Measurements from ENCODE around the gene IKZF4. TPM values are rescaled to one million over a fixed set of nuclear protein-coding genes. Genes with fewer than 3 reads are reported as not detected.

The IKZF4 gene
- total RNA-seq, 1 experiment from 2014 or later: 2.8 TPM

- no peak overlapping the region for H3K9ac ChIP-seq (ENCODE audit: low read length)
- no peaks in the 10 kb centered on the region for H3K27me3 ChIP-seq (ENCODE audit: low read length)
- TF ChIP-seq EZH2phosphoT487 (IDR thresholded peaks at IDR 0.05; ENCODE audit: borderline replicate concordance, low read length) (no peak), EZH2 (IDR thresholded peaks at IDR 0.05; ENCODE audit: low read length, unreplicated experiment) (no peak)
- TF ChIP-seq, protein P1, sequence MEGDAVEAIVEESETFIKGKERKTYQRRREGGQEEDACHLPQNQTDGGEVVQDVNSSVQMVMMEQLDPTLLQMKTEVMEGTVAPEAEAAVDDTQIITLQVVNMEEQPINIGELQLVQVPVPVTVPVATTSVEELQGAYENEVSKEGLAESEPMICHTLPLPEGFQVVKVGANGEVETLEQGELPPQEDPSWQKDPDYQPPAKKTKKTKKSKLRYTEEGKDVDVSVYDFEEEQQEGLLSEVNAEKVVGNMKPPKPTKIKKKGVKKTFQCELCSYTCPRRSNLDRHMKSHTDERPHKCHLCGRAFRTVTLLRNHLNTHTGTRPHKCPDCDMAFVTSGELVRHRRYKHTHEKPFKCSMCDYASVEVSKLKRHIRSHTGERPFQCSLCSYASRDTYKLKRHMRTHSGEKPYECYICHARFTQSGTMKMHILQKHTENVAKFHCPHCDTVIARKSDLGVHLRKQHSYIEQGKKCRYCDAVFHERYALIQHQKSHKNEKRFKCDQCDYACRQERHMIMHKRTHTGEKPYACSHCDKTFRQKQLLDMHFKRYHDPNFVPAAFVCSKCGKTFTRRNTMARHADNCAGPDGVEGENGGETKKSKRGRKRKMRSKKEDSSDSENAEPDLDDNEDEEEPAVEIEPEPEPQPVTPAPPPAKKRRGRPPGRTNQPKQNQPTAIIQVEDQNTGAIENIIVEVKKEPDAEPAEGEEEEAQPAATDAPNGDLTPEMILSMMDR (conservative IDR thresholded peaks at IDR 0.05; ENCODE audit: low read depth, low read length): no peak
- peaks cover 5% of the 10 kb centered on the region; the same call in 1 of the 2 replicates for H3K4me1 ChIP-seq (ENCODE audit: insufficient read depth, low read length)
- no peaks in the 10 kb centered on the region for H3K9me2 ChIP-seq (replicated peaks; ENCODE audit: low read length)
- H3F3A ChIP-seq (ENCODE audit: low read length, unreplicated experiment): no peaks in the 10 kb centered on the region
- intact Hi-C loops (cut with micrococcal nuclease): no loop called here
- no peak for DNase-seq
- ChIA-PET CTCF (interaction anchor here (0.6 kb wide), 1 partner anchor 19 kb away, joined by 4 read pairs; no protein-coding TSS in a partner anchor), POLR2A (ENCODE audit: unreplicated experiment) (no interaction called here)
- H3K4me3 ChIP-seq (ENCODE audit: low read length): no peak overlapping the region
- no peak overlapping the region for H3K4me2 ChIP-seq (ENCODE audit: low read length)
- no peak overlapping the region for H2AFZ ChIP-seq (ENCODE audit: low read length)
- H3K27ac ChIP-seq (ENCODE audit: low read length): no peak overlapping the region
- H3K79me2 ChIP-seq (ENCODE audit: low read length): peaks cover 11% of the 10 kb centered on the region
- H3K36me3 ChIP-seq (ENCODE audit: low read depth, low read length): peaks cover 24% of the 10 kb centered on the region; the same call in 1 of the 2 replicates
- no peaks in the 10 kb centered on the region for H3K9me3 ChIP-seq (ENCODE audit: low read length)
- BruUV-seq (replicated peaks): TSS peak; percentile 17
- ATAC-seq: no peak
- no peaks in the 10 kb centered on the region for H4K20me1 ChIP-seq (ENCODE audit: low read length)
Measured at GRCh38 chr12:55993230-55993853, 27.5 kb upstream of the IKZF4 start.

DNA sequence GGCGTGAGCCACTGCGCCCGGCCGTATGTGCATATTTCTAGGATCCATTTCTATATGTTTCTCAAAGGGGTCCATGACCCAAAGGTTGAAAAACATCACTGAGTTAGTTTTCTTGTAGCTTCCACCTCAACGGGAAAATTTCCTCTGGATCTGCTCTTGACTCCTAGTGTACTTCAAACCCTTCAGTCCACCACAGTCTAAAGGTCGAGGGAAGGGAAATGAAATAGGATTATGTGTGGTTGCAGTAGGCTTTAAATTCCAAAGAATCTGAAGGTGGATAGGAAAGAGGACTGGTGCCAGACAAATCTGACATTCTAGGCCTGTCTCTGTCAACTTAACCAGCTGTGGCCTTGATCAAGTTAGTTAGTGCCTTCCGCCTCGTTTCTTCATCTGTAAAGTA, 25.5 kb upstream of the IKZF4 start:
- H3F3A ChIP-seq (ENCODE audit: low read length, unreplicated experiment): no peaks in the 10 kb centered on the region
- H3K4me1 ChIP-seq (ENCODE audit: insufficient read depth, low read length): peaks cover 5% of the 10 kb centered on the region; the same call in 1 of the 2 replicates
- no TSS peak for BruUV-seq (replicated peaks)
- ATAC-seq (no peak), DNase-seq (no peak)
- peaks cover 19% of the 10 kb centered on the region; the same call in 1 of the 2 replicates for H3K36me3 ChIP-seq (ENCODE audit: low read depth, low read length)
- H3K4me3 ChIP-seq (ENCODE audit: low read length): no peak overlapping the region
- H4K20me1 ChIP-seq (ENCODE audit: low read length): no peaks in the 10 kb centered on the region
- H2AFZ ChIP-seq (ENCODE audit: low read length): no peak overlapping the region
- H3K79me2 ChIP-seq (ENCODE audit: low read length): peaks cover 12% of the 10 kb centered on the region
- H3K9me3 ChIP-seq (ENCODE audit: low read length): no peaks in the 10 kb centered on the region
- H3K4me2 ChIP-seq (ENCODE audit: low read length): no peak overlapping the region
- intact Hi-C loops (cut with micrococcal nuclease): no loop called here
- no peak overlapping the region for H3K9ac ChIP-seq (ENCODE audit: low read length)
- TF ChIP-seq EZH2 (IDR thresholded peaks at IDR 0.05; ENCODE audit: low read length, unreplicated experiment): no peak
- TF ChIP-seq, protein P1 (conservative IDR thresholded peaks at IDR 0.05; ENCODE audit: low read depth, low read length): no peak
- no peak overlapping the region for H3K27ac ChIP-seq (ENCODE audit: low read length)
- H3K27me3 ChIP-seq (ENCODE audit: low read length): no peaks in the 10 kb centered on the region
- no peaks in the 10 kb centered on the region for H3K9me2 ChIP-seq (replicated peaks; ENCODE audit: low read length)
- CTCF ChIA-PET: interaction anchor here (0.5 to 1.1 kb wide), 4 partner anchors 12 to 58 kb away, joined by 3 to 8 read pairs (median 4); no protein-coding TSS in a partner anchor
- POLR2A ChIA-PET (ENCODE audit: unreplicated experiment): no interaction called here

GRCh38 chr12:55996201-55996714, 24.6 kb upstream of the IKZF4 start:
- POLR2A ChIA-PET (ENCODE audit: unreplicated experiment): interaction anchor here (0.9 to 1.5 kb wide), 2 partner anchors 22 to 33 kb away, joined by 4 to 7 read pairs; no protein-coding TSS in a partner anchor
- Histone ChIP-seq H3K36me3 (ENCODE audit: low read depth, low read length) (peaks cover 13% of the 10 kb centered on the region; the same call in 1 of the 2 replicates), H3K79me2 (ENCODE audit: low read length) (peaks cover 12% of the 10 kb centered on the region), H2AFZ (ENCODE audit: low read length) (peak overlapping the region; percentile 84), H3K9me2 (replicated peaks; ENCODE audit: low read length) (no peaks in the 10 kb centered on the region), H4K20me1 (ENCODE audit: low read length) (no peaks in the 10 kb centered on the region), H3K4me2 (ENCODE audit: low read length) (peak overlapping the region; percentile 93), H3K27me3 (ENCODE audit: low read length) (no peaks in the 10 kb centered on the region), H3K9ac (ENCODE audit: low read length) (peak overlapping the region; percentile 62; the same call in 1 of the 2 replicates), H3K27ac (ENCODE audit: low read length) (no peak overlapping the region), H3K4me1 (ENCODE audit: insufficient read depth, low read length) (peaks cover 5% of the 10 kb centered on the region; the same call in 1 of the 2 replicates), H3F3A (ENCODE audit: low read length, unreplicated experiment) (no peaks in the 10 kb centered on the region), H3K9me3 (ENCODE audit: low read length) (no peaks in the 10 kb centered on the region), H3K4me3 (ENCODE audit: low read length) (peak overlapping the region; percentile 82)
- no peak for TF ChIP-seq EZH2phosphoT487 (IDR thresholded peaks at IDR 0.05; ENCODE audit: borderline replicate concordance, low read length)
- TF ChIP-seq, protein P1 (conservative IDR thresholded peaks at IDR 0.05; ENCODE audit: low read depth, low read length): peak; percentile 96
- DNase-seq: peak; percentile 75
- CTCF ChIA-PET: interaction anchor here (0.5 to 3.5 kb wide), 13 partner anchors 11 to 1122 kb away, joined by 3 to 29 read pairs (median 5); partner anchors contain the start of gene RAB5B
- TSS peak; percentile 93 for BruUV-seq (replicated peaks)
- intact Hi-C loops (cut with micrococcal nuclease): loop anchor here (1.0 kb wide), 2 partner anchors 23 to 33 kb away; no protein-coding TSS in a partner anchor
- ATAC-seq: peak; percentile 14; the same call in 1 of the 2 replicates

All from PC-3 (cell line).